Measurements from ENCODE around the gene NUDT14. TPM values are rescaled to one million over a fixed set of nuclear protein-coding genes. Genes with fewer than 3 reads are reported as not detected.
A peak's percentile ranks its signal among the peaks of the same experiment; 100 is the strongest.

The NUDT14 gene
- total and polyA plus RNA-seq, 2 of the 8 experiments (the other 6 are each of a cell fraction or from before 2014, with no cell fraction given) = 25.5 to 33.3 TPM

DNA sequence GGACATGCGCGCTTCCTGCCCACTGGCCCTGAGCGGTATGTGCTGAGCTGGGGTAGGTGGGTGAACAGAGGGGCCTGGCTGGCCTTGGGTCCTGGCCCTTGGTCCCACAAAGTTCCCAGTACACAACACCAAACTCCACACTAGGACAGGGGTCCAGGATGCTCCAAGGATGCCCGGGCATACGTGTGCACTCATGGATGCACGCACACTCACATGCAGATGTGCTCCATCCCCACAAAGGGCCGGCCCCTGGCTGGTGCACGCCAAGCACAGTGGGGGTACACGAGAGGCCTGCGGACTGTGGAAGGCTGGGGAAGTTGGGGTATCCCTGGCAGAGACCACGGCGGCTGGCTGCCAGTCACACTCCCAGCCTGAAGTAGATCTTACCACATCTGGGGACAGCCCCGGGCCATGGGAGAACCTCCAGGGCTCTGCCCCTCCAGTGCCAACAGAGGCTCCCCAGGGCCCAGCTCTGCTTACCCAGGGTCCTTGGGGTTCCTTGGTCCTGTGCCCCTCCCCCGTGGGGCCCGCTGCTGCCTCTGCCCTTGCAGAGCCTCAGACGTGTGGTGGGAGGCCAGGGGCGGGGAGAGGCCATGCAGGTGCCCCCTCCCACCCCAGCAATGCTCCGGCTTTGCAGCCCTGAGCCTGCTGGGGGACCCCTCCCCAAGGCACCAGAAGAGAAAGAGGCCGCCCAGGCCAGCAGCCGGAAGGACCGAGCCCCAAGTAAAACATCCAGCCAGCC is 24.0 kb upstream of the NUDT14 start:
- Histone ChIP-seq H4K91ac (replicated peaks; ENCODE audit: insufficient read length, low read length) (no peak overlapping the region), H3K79me2 (ENCODE audit: control insufficient read depth in 1 of 2, insufficient read depth in 2 of 2, low read length in 2 of 2) (no peaks in the 10 kb centered on the region), H3K27ac (ENCODE audit: low read depth, low read length) (no peak overlapping the region), H4K5ac (ENCODE audit: insufficient read length, low read depth, low read length) (no peak overlapping the region), H3K4me2 (ENCODE audit: insufficient read depth in 1 of 2, low read depth in 2 of 2, low read length in 2 of 2) (no peak overlapping the region), H3K27me3 (replicated peaks in 1 of 4; ENCODE audit: control insufficient read depth in 3 of 4, extremely low read depth in 1 of 4, insufficient read depth in 3 of 4, low read length in 3 of 4) (peaks cover 0 to 2% (median 0%) of the 10 kb centered on the region in 4 experiments; a peak in 2 of 7 replicates), H2BK12ac (ENCODE audit: low read depth, low read length) (no peak overlapping the region), H3K4ac (replicated peaks; ENCODE audit: insufficient read length, low read depth, low read length) (no peak overlapping the region), H2AFZ (ENCODE audit: low read length) (no peak overlapping the region), H3K9me3 (ENCODE audit: insufficient read depth in 2 of 2, low read depth in 1 of 2, low read length in 1 of 2) (no peaks in the 10 kb centered on the region), H3K14ac (ENCODE audit: insufficient read length) (no peak overlapping the region), H3K4me3 (ENCODE audit: extremely low read depth in 1 of 4, insufficient read depth in 2 of 4, low read depth in 3 of 4, low read length in 4 of 4) (no peak overlapping the region), H2BK15ac (ENCODE audit: low read length) (no peak overlapping the region), H2BK20ac (ENCODE audit: low read length) (no peak overlapping the region), H3K4me1 (replicated peaks in 1 of 4; ENCODE audit: control insufficient read depth in 3 of 4, insufficient read depth in 4 of 4, low read length in 3 of 4) (peaks cover 0 to 10% (median 1%) of the 10 kb centered on the region in 4 experiments; a peak in 3 of 7 replicates), H3K56ac (replicated peaks; ENCODE audit: insufficient read length, low read depth, low read length) (no peak overlapping the region), H3K23me2 (ENCODE audit: low read depth, low read length) (no peaks in the 10 kb centered on the region), H3K79me1 (ENCODE audit: low read depth, low read length) (no peaks in the 10 kb centered on the region), H3K23ac (ENCODE audit: insufficient read length) (no peak overlapping the region), H3K9ac (replicated peaks in 1 of 4; ENCODE audit: extremely low read depth in 1 of 4, low read depth in 3 of 4, low read length in 3 of 4) (no peak overlapping the region), H2AK5ac (ENCODE audit: low read depth, low read length) (no peak overlapping the region), H4K20me1 (replicated peaks in 1 of 2; ENCODE audit: control insufficient read depth in 1 of 2, insufficient read depth in 2 of 2, low read length in 2 of 2) (peaks cover 3 to 10% of the 10 kb centered on the region in 2 experiments), H3K36me3 (ENCODE audit: control insufficient read depth in 2 of 4, insufficient read depth in 4 of 4, low read length in 3 of 4) (no peaks in the 10 kb centered on the region), H2BK120ac (replicated peaks; ENCODE audit: low read depth, low read length) (no peak overlapping the region), H3K18ac (ENCODE audit: extremely low read depth, low read length) (no peak overlapping the region), H2BK5ac (ENCODE audit: low read depth, low read length) (0 out of 2 replicates have a peak overlapping the region, but pooled peaks have one; percentile 35), H4K8ac (ENCODE audit: extremely low read depth, insufficient read depth, low read length) (no peak overlapping the region)
- ChIA-PET CTCF (ENCODE audit: partially characterized antibody) (interaction anchor here (0.6 to 4.8 kb wide), 14 partner anchors 11 to 587 kb away, joined by 3 to 27 read pairs (median 3); partner anchors contain the start of gene CRIP1), POLR2A (ENCODE audit: partially characterized antibody) (interaction anchor here (1.7 kb wide), 1 partner anchor 25 kb away, joined by 3 read pairs; no protein-coding TSS in a partner anchor)
- DNase-seq (ENCODE audit: low read depth in 1 of 2, low spot score in 2 of 2) (no peak), FAIRE-seq (no peak)
- 83% methylated on average over 18 of the region's 21 CpGs; no CpG with 5 or more reads in 1 of the 2 experiments for whole genome bisulfite sequencing, 2 experiments (ENCODE audit: extremely low coverage in 1 of 2, insufficient coverage in 1 of 2, insufficient read length in 1 of 2, insufficient replicate concordance in 2 of 2, low coverage in 1 of 2, low lambda C conversion rate in 2 of 2, missing lambda C conversion rate in 1 of 2)
- TF ChIP-seq ZNF274 (IDR thresholded peaks at IDR 0.05; ENCODE audit: borderline replicate concordance, extremely low read depth, low read length) (no peak), RXRA (IDR thresholded peaks at IDR 0.05; ENCODE audit: insufficient read depth, low read depth, low read length) (no peak), BCL11A (IDR thresholded peaks at IDR 0.05; ENCODE audit: low read depth in 2 of 2, low read length in 2 of 2) (no peak), SIN3A (conservative IDR thresholded peaks at IDR 0.05 in 1 of 2, IDR thresholded peaks at IDR 0.05 in 1 of 2; ENCODE audit: low read depth in 1 of 2, low read length in 2 of 2) (no peak), TAF7 (optimal IDR thresholded peaks at IDR 0.05; ENCODE audit: borderline replicate concordance, low read depth, low read length) (no peak), CREB1 (IDR thresholded peaks at IDR 0.05) (no peak), RBBP5 (IDR thresholded peaks at IDR 0.05; ENCODE audit: borderline replicate concordance, low read depth, low read length) (no peak), EGR1 (IDR thresholded peaks at IDR 0.05; ENCODE audit: borderline replicate concordance, low read depth, low read length) (no peak), NRF1 (IDR thresholded peaks at IDR 0.05; ENCODE audit: low read depth, low read length) (no peak), SAP30 (IDR thresholded peaks at IDR 0.05; ENCODE audit: insufficient read depth, insufficient replicate concordance, low read length) (no peak)
- TF ChIP-seq, protein P1, sequence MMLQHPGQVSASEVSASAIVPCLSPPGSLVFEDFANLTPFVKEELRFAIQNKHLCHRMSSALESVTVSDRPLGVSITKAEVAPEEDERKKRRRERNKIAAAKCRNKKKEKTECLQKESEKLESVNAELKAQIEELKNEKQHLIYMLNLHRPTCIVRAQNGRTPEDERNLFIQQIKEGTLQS (IDR thresholded peaks at IDR 0.05; ENCODE audit: insufficient read depth, low read depth, low read length) = no peak
